GM19193 (cell line): ENCODE measurements around the gene NRG3.

ENCODE experiments used
- POLR2A ChIP-seq: IDR thresholded peaks from 4 replicates; pipeline ENCODE4 v1.6.1; 2011; ENCODE audit not compliant: insufficient read depth, insufficient read length; ENCODE audit errors: extremely low read depth

NRG3 gene

DNA sequence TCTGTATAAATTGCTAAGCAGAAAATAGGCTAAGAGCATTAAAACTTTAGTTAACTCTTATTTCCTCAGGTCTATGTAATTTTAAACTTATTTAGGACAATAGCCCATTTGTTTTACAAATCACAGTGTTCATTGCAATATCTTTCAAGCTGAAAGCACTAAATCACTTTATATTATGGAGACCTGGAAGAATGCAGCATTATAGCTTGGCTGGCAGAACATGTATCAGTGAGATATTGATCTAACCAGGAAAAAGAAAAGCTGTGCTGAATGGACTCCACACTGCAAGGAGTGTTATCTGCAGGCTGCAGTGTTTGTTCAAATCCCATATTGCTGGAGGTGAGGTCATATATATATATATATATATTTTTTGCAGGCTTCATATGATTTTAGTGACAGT is 517.5 kb downstream of the NRG3 start:
- TF ChIP-seq POLR2A, result no peak

DNA sequence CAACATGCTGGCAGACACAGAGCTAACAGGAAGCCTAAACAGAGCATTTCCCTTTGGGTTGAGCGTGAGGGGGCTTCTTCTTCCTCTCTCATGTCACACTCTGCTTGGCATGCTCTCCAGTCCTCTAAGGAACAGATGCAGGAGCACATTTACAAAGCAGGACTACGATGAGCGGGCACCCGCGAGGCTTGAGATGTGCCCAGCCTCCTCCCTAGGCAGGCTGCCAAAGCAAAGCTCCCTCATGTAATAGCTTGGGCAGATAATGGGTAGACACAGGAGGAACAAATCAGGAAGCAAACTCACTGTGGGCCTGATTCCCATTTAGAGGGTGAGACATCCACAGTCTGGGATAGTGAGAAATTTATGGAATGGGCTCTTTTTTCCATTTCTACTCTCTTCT is 519.1 kb downstream of the NRG3 start:
- no peak for TF ChIP-seq POLR2A

DNA sequence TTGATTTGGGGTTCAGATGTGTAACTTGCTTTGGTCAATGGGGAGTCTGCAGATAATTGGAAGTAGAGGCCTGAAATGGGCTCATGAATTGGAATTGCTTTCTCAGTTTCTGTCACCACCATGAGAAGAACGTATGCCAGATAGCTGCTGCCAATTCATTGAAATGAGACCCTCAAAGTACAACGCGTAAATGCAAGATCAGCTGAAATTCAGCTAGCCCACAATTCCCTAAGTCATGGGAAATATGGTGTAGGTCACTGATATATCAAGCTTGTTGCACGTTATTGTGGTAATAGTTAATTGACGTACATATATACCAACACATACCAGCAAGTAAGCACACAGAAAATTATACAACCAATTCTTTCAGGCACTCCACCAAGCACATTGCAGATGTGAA is 520.0 kb downstream of the NRG3 start:
- no peak for TF ChIP-seq POLR2A

DNA sequence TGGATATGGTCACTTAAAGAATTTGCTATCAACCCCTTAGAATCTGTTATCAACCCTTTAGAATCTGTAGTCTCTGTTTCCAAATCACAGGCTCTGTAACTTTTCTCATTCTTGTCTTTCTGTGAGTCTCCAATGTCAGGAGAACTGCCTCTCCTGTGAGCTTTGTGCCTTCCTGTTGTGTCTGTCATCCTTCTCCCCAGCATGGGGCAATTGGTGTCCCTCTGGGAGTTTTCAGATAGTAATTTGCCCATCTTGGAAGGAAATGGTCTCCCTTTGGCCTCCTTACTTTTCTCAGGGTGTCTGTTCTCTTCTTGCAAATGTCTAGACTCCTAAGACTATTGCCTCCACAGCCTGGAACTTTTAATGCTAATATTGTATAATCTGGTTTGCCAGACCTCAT is 521.9 kb downstream of the NRG3 start:
- no peak for TF ChIP-seq POLR2A

DNA sequence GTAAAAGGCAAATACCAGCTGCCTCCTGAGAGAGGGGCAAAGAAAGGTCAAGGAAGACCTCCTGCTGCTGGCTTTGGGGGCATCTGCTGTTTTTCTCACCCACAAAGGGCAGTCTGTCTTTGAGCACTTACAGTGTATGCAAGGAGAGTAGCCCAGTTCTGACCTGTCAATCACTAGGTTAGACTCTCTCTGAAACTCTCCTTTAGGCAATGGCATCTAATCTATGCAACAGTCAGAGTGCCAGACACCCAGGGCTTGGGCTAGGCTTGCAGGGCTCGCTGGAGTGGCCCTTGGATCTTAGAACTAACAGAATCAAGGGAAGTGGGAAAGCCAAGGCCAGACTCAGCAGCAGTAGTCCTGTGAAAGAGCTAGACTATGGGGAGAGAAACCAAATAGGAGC is 522.9 kb downstream of the NRG3 start:
- TF ChIP-seq POLR2A, result no peak

GRCh38 chr10:82399850-82400249 is 524.9 kb downstream of the NRG3 start:
- TF ChIP-seq POLR2A, result no peak

DNA sequence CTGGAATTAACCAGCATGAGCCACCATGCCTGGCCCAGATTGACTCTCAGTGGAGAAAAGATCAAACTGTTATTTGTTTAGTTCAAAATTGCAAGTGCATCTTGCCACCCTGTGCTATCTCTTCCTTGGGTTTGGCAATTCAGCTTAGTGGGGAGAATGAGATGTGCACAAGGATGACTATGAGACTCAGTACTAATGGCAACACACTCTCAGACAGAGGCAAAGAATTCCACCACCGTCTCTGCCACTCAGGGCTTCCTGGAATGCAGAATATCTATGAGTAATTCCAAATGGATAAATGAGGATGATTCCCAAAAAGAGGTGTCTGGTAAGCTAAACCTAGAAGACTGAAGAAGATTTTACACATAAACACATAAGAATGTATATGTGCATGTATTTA is 525.8 kb downstream of the NRG3 start:
- no peak for TF ChIP-seq POLR2A

DNA sequence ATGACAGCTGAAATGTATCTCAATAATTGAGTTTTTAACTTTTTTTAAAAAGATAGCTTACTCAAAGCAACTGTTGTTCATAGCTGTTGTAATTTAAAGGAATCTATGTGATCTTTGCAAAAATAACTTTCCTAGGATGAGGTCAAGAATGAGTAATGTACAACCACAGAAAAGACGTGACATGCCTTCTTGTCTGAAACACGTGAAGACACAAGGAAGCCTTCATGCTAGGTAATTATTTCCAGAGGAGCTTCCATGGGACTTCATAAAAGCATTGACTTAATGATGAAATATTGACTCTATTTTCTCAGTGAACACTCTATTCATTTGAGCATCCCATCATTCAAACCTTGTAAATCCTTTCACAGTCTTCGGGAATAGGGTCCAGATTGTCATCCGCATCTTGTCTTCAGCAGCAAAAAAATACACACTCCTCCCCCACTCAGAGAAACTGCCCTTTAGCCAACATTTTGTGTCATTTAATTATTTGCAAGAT is 528.0 kb downstream of the NRG3 start:
- TF ChIP-seq POLR2A, result no peak

DNA sequence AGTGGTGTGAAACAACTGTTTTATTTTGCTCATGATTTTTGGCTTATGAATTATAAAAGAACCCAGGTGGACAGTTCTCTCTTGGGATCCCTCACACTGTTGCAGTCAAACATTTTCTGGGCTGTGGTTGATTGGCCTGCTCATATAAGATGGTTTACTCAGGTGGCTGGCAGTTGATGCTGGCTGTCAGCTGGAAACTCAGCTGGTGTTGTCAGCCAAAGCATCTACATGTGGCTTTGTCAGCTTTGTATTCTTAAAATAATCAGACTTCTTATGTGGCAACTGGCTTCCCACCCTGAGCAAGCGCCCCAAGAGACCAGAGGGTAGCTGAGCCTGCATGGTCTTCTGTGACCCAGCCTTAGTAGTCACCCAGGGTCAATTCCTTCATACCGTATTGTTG is 534.7 kb downstream of the NRG3 start:
- no peak for TF ChIP-seq POLR2A

DNA sequence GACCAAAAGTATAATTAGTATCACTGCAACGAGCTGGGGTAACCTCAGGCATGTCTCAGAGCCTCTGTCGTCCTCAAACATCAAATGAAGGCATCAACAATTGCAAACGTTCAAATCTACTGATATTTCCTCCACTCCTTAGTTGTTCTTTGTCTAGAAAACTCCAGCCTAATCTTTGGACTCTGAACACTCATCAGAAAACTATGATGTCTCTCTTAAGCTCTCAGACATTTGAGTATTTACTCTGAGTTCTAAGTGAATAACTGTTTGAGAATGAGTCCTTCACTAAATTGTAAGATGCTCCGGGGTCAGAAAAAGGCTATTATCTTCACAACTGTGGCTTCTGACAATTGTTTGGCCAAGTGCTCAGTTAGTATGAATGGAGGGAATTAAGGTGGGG is 536.4 kb downstream of the NRG3 start:
- TF ChIP-seq POLR2A, result no peak

DNA sequence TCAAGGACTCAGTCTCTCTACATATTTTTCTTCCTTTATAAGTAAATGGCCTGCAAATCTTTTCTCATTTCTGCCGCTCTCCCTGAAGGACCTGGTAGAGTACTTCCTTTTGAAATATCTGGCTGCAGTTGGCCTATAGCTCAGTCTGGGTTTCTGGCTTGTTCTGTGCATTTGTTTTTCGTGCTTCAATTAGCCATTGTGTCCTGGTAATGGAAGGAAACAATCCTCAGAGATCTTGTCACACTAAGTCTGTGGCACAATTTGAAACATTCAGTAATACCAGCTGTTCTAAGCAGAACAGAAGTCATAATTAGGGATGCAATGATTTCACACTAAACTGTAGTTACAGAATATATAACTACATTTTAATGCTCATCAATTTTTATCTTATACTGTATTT is 545.0 kb downstream of the NRG3 start:
- TF ChIP-seq POLR2A, result no peak

- TF ChIP-seq POLR2A, result no peak
These were observed 554.3 kb downstream of the NRG3 start for GRCh38 chr10:82429302-82429701.

DNA sequence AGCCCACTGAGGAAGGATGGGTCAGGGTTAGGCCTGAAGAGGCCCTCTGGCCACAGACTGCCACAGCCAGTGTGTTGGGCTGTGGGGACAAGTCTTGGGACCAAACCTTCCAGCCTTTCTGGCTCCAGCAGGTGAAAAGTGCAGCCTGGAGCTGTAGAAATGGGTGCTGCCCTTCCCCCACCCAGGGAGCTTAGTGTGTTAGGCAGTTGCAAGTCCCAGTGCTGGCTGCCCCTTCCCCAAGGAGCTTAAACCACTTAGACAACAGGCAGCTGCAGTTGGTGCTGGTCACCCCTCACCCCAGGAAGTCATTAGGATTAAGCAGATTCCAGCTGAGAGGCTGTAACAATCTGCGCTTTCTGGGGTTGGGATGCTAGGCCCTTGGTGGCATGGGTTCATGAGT is 563.3 kb downstream of the NRG3 start:
- TF ChIP-seq POLR2A, result no peak

- no peak for TF ChIP-seq POLR2A
These were observed 565.8 kb downstream of the NRG3 start for GRCh38 chr10:82440775-82441174.

DNA sequence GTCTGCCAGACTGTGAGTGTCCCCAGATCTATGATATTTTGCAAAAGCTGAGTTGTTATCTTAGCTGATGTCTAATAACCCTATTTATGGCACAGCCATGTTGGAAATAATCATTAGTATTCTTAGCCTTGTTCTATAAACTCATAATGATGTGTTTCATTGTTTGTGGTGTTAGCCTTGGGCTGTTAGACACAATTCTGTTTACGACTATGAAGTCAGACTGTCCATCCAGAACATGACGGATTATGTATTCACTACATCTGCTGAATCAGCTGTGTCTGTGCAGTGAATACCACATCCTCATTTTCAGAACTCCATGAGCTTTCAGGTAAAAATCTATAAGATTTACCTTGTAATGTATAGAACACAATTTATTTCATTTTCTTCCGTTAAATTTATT is 577.1 kb downstream of the NRG3 start:
- TF ChIP-seq POLR2A, result no peak

- TF ChIP-seq POLR2A, result no peak
These were observed 577.7 kb downstream of the NRG3 start for GRCh38 chr10:82452676-82453075.

- no peak for TF ChIP-seq POLR2A
These were observed 578.8 kb downstream of the NRG3 start for GRCh38 chr10:82453678-82454293.
